Epidermal melanocyte (primary cell): ENCODE data around the gene ABCF2.

ENCODE experiments used
- DNase-seq: peaks from one replicate; pipeline ENCODE4 v3.0.0; 2011; ENCODE audit warnings: low spot score; ENCODE audit not compliant: insufficient read length

Gene ABCF2

GRCh38 chr7:151195616-151196450 lies 31.2 kb downstream of the ABCF2 start:
- DNase-seq: no peak

- DNase-seq: no peak
These were observed 32.8 kb downstream of the ABCF2 start for GRCh38 chr7:151194188-151194587.

- DNase-seq: no peak
These were observed 33.6 kb downstream of the ABCF2 start for GRCh38 chr7:151193203-151193978.

GRCh38 chr7:151192002-151192539 lies 34.9 kb downstream of the ABCF2 start:
- no peak for DNase-seq

GRCh38 chr7:151191544-151191943 lies 35.5 kb downstream of the ABCF2 start:
- no peak for DNase-seq

GRCh38 chr7:151189038-151189437 lies 38.0 kb downstream of the ABCF2 start:
- no peak for DNase-seq

GRCh38 chr7:151188252-151188542 lies 38.8 kb downstream of the ABCF2 start:
- no peak for DNase-seq

- DNase-seq: no peak
These were observed 39.4 kb downstream of the ABCF2 start for GRCh38 chr7:151187409-151188251.

GRCh38 chr7:151186640-151187408 lies 40.2 kb downstream of the ABCF2 start, which contains the start of gene ASB10:
Gene ASB10, minus strand, starts transcription at chr7:151187250. Its CDS starts 120 bp downstream, at chr7:151187130.
- DNase-seq: no peak

- no peak for DNase-seq
These were observed 41.0 kb downstream of the ABCF2 start for GRCh38 chr7:151185762-151186639.

- DNase-seq: no peak
These were observed 46.0 kb downstream of the ABCF2 start for GRCh38 chr7:151181011-151181431.

- no peak for DNase-seq
These were observed 47.1 kb downstream of the ABCF2 start for GRCh38 chr7:151179946-151180345.

GRCh38 chr7:151179287-151179860 lies 47.6 kb downstream of the ABCF2 start:
- DNase-seq: no peak

- DNase-seq: no peak
These were observed 48.2 kb downstream of the ABCF2 start for GRCh38 chr7:151178831-151179230.

GRCh38 chr7:151178236-151178635 lies 48.8 kb downstream of the ABCF2 start:
- no peak for DNase-seq

- no peak for DNase-seq
These were observed 49.7 kb downstream of the ABCF2 start for GRCh38 chr7:151177310-151177709.

- DNase-seq: no peak
These were observed 50.6 kb downstream of the ABCF2 start for GRCh38 chr7:151176401-151176800.

- no peak for DNase-seq
These were observed 51.2 kb downstream of the ABCF2 start for GRCh38 chr7:151175793-151176311.
